Bronchial epithelial cell (primary cell): ENCODE data around the gene KIAA0930. TPM values are rescaled to one million over a fixed set of nuclear protein-coding genes. Genes with fewer than 3 reads are reported as not detected.
A peak's percentile ranks its signal among the peaks of the same experiment; 100 is the strongest.

ENCODE experiments used
- DNase-seq: peaks from one replicate; pipeline ENCODE4 v3.0.0-alpha.2; 2010; ENCODE audit warnings: low read depth
- FAIRE-seq: peaks from 2 replicates; lab custom pipeline; 2011; peaks lifted over from hg19 to GRCh38; lab: Jason Lieb, UNC
- H3K27me3 ChIP-seq: 2 replicates; pipeline ENCODE4 v1.5.1; 2011; ENCODE audit warnings: low read length; ENCODE audit not compliant: control insufficient read depth, insufficient read depth
- H3K36me3 ChIP-seq: 2 replicates; pipeline ENCODE4 v1.5.1; 2011; ENCODE audit warnings: low read length; ENCODE audit not compliant: control insufficient read depth, insufficient read depth
- H3K4me3 ChIP-seq: 2 replicates; pipeline ENCODE4 v1.5.1; 2011; ENCODE audit warnings: mild to moderate bottlenecking, low read depth, low read length, control low read depth
- CTCF ChIP-seq: IDR thresholded peaks from 2 replicates; pipeline ENCODE4 v1.5.1; 2011; ENCODE audit warnings: mild to moderate bottlenecking, moderate library complexity, low read length, control low read depth, inconsistent platforms; ENCODE audit not compliant: insufficient read depth, severe bottlenecking
- total RNA-seq: library from RNA; depleted of rRNA; stranded (reverse); fragments of >200 nt; gene quantifications from 2 replicates; pipeline ENCODE4 v1.2.1, GENCODE V29; 2014

KIAA0930 gene
- total RNA-seq, 1 donor from 2014 or later: 78.5 TPM

GRCh38 chr22:45166932-45167331 is 73.8 kb downstream of the KIAA0930 start:
- no peak for DNase-seq
- H3K27me3 ChIP-seq: no peaks in the 10 kb centered on the region
- no peak for FAIRE-seq
- no peak overlapping the region for H3K4me3 ChIP-seq
- H3K36me3 ChIP-seq: peaks cover 8% of the 10 kb centered on the region
- TF ChIP-seq CTCF: no peak

- no peak for TF ChIP-seq CTCF
- no peak for FAIRE-seq
- H3K36me3 ChIP-seq: peaks cover 2% of the 10 kb centered on the region
- H3K4me3 ChIP-seq: peak overlapping the region; percentile 68
- H3K27me3 ChIP-seq: no peaks in the 10 kb centered on the region
- DNase-seq: no peak
Observed at GRCh38 chr22:45164270-45165088, 76.2 kb downstream of the KIAA0930 start.

- DNase-seq (peak; percentile 87), FAIRE-seq (no peak)
- Histone ChIP-seq H3K27me3 (no peaks in the 10 kb centered on the region), H3K36me3 (peaks cover 2% of the 10 kb centered on the region), H3K4me3 (peak within 1 kb of the TSS; percentile 68)
- TF ChIP-seq CTCF: no peak
Observed at GRCh38 chr22:45163451-45164269, 77.0 kb downstream of the KIAA0930 start, which contains the start of gene NUP50. Gene NUP50 (plus strand): TSS chr22:45163925. CDS start chr22:45168178, 4,253 bp downstream.

GRCh38 chr22:45163099-45163450 is 77.6 kb downstream of the KIAA0930 start:
- TF ChIP-seq CTCF: no peak
- Histone ChIP-seq H3K27me3 (no peaks in the 10 kb centered on the region), H3K36me3 (peaks cover 2% of the 10 kb centered on the region), H3K4me3 (peak overlapping the region; percentile 68)
- FAIRE-seq: no peak
- DNase-seq: peak; percentile 34

GRCh38 chr22:45162531-45162930 is 78.2 kb downstream of the KIAA0930 start:
- peak overlapping the region; percentile 68 for H3K4me3 ChIP-seq
- FAIRE-seq: no peak
- no peak for DNase-seq
- no peaks in the 10 kb centered on the region for H3K27me3 ChIP-seq
- peaks cover 2% of the 10 kb centered on the region for H3K36me3 ChIP-seq
- no peak for TF ChIP-seq CTCF
